ENCODE results near the gene GALR1. TPM values are rescaled to one million over a fixed set of nuclear protein-coding genes. Genes with fewer than 3 reads are reported as not detected.

The GALR1 gene
- total and polyA plus RNA-seq, 8 donors, result under 0.01 to 1.8 (median 0.30) TPM; not detected in 4

DNA sequence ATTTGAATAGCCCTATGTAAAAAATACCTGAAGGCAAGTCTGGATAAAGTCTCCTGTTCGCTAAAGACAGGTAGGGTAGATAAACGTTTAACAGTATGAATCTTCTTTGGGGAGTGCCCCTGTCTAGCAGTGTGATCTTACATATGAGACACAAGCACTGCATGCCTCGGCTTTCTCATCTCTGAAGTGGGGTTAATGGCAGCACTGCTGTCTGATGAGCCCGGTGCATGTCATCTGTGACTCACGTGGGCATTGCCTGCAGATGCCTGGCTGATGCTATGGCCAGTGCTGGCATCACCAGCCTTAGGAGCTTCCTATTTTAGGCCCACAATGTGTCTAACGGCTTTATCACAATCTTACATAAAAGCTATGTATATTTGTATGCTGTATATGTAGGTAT lies 50.1 kb downstream of the GALR1 start:
- DNase-seq, result no peak
- Histone ChIP-seq H3K27ac (no peak overlapping the region), H3K36me3 (no peaks in the 10 kb centered on the region), H3K27me3 (peaks cover 0 to 20% (median 0%) of the 10 kb centered on the region in 3 donors), H3K9me3 (no peaks in the 10 kb centered on the region), H3K4me3 (no peak overlapping the region), H3K4me1 (no peaks in the 10 kb centered on the region)
- TF ChIP-seq, protein P1, sequence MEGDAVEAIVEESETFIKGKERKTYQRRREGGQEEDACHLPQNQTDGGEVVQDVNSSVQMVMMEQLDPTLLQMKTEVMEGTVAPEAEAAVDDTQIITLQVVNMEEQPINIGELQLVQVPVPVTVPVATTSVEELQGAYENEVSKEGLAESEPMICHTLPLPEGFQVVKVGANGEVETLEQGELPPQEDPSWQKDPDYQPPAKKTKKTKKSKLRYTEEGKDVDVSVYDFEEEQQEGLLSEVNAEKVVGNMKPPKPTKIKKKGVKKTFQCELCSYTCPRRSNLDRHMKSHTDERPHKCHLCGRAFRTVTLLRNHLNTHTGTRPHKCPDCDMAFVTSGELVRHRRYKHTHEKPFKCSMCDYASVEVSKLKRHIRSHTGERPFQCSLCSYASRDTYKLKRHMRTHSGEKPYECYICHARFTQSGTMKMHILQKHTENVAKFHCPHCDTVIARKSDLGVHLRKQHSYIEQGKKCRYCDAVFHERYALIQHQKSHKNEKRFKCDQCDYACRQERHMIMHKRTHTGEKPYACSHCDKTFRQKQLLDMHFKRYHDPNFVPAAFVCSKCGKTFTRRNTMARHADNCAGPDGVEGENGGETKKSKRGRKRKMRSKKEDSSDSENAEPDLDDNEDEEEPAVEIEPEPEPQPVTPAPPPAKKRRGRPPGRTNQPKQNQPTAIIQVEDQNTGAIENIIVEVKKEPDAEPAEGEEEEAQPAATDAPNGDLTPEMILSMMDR (IDR thresholded peaks at IDR 0.05), result no peak
- no peak for TF ChIP-seq POLR2A (IDR thresholded peaks at IDR 0.05)
- no peak for TF ChIP-seq EP300 (IDR thresholded peaks at IDR 0.05)
- TF ChIP-seq POLR2AphosphoS5 (IDR thresholded peaks at IDR 0.05), result no peak
- WGBS, 5 donors, result 69 to 89% (median 78%) methylated on average over 6 of the region's 6 CpGs
- intact Hi-C loops (cut with DNase I; ENCODE audit: low total_unique reads), result no loop called here

DNA sequence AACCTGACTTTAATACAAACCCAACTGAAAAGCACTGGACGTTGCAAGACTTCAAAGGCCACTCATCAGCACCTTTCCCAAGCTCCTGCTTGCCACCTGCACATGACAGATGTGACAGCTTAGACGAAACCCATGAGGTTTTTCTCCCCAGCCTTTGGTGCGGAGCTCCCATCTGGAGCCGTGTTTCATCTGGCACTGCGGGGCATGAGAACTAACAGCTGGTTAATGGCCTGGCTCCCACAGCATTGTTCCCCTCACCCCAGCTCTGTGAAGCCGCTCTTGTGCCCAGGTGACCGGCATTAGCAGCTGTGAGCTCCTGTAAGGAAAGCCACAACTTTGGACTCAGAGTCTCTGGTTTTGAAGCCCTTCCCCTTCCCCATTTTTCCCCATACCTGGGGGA lies 50.9 kb downstream of the GALR1 start:
- 51 to 67% (median 64%) methylated on average over 6 to 7 of the region's 7 CpGs for WGBS, 5 donors
- TF ChIP-seq POLR2A (IDR thresholded peaks at IDR 0.05) (no peak), EP300 (IDR thresholded peaks at IDR 0.05) (no peak), POLR2AphosphoS5 (IDR thresholded peaks at IDR 0.05) (no peak)
- TF ChIP-seq, protein P1 (IDR thresholded peaks at IDR 0.05), result no peak
- intact Hi-C loops (cut with DNase I; ENCODE audit: low total_unique reads), result no loop called here
- no peaks in the 10 kb centered on the region for H3K4me1 ChIP-seq
- H3K27ac ChIP-seq, result no peak overlapping the region
- DNase-seq, result peak in 1 of 2 donors; percentile 72
- no peaks in the 10 kb centered on the region for H3K9me3 ChIP-seq
- H3K27me3 ChIP-seq, result peaks cover 0 to 20% (median 0%) of the 10 kb centered on the region in 3 donors
- no peaks in the 10 kb centered on the region for H3K36me3 ChIP-seq
- H3K4me3 ChIP-seq, result no peak overlapping the region

DNA sequence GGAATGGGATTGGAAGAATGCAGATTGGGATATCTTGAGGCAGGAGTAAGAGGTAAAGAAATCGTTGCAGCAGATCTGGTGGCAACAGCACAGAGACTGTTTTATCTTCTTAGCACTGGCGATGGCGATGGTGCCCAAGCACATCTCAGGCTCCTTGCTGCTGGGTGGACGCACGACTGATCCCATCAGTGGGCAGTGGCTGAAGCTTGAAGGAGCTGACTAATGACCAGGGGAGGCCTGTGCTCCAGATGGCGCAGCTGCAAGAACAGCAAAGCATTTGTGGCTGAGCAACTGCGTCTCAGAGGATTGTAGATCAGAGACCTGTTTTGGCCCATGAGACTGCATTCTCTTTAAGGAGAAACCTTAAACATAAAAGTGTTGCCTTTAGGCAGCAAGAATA lies 54.6 kb downstream of the GALR1 start:
- intact Hi-C loops (cut with DNase I; ENCODE audit: low total_unique reads), result no loop called here
- no peaks in the 10 kb centered on the region for H3K9me3 ChIP-seq
- TF ChIP-seq EP300 (IDR thresholded peaks at IDR 0.05), result no peak
- no peak overlapping the region for H3K4me3 ChIP-seq
- no peak overlapping the region for H3K27ac ChIP-seq
- H3K36me3 ChIP-seq, result no peaks in the 10 kb centered on the region
- DNase-seq, result no peak
- peaks cover 0 to 15% (median 0%) of the 10 kb centered on the region in 3 donors for H3K27me3 ChIP-seq
- no peaks in the 10 kb centered on the region for H3K4me1 ChIP-seq
- 78 to 86% (median 85%) methylated on average over 7 of the region's 7 CpGs for WGBS, 5 donors

DNA sequence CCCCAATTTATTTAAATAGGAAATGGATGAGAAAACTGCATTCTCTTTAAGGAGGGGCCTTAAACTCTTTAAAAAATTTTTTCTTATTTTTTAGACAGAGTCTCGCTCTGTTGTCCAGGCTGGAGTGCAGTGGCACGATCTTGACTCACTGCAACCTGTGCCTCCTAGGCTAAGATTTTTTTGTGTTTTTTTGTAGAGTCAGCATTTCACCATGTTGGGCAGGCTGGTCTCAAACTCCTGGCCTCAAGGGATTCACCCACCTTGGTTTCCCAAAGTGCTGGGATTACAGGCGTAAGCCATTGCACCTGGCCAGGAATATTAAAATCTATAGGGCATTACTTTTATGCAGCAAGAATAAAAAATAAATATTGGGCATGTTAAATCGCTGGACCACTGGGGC lies 56.0 kb downstream of the GALR1 start:
- H3K27me3 ChIP-seq, result peaks cover 0 to 6% (median 0%) of the 10 kb centered on the region in 3 donors
- no peak for DNase-seq
- no peak overlapping the region for H3K4me3 ChIP-seq
- TF ChIP-seq, protein P1 (IDR thresholded peaks at IDR 0.05), result no peak
- no peak for TF ChIP-seq POLR2AphosphoS5 (IDR thresholded peaks at IDR 0.05)
- no peaks in the 10 kb centered on the region for H3K4me1 ChIP-seq
- no peak overlapping the region for H3K27ac ChIP-seq
- intact Hi-C loops (cut with DNase I; ENCODE audit: low total_unique reads), result no loop called here
- 91 to 98% (median 93%) methylated on average over 4 of the region's 4 CpGs for WGBS, 5 donors
- no peaks in the 10 kb centered on the region for H3K36me3 ChIP-seq
- H3K9me3 ChIP-seq, result no peaks in the 10 kb centered on the region

DNA sequence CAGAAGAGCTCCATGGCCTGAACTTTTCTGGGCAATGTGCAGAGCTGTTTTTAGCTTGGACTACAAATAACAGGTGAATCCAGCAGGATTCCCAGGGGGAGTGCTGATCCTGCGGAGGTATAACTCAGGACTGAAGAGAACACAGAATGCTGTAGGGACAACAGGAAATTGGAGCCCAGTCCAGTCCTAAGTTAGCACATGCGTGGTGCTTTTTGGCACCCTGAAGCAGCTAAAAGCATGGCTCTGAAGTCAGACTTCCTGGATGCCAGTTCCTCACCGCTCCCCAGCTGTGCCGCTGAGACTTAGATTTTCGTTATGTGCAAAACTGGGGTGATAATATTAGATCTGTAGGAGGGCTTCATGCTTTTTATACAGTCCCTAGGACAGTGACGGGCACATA lies 58.6 kb downstream of the GALR1 start:
- intact Hi-C loops (cut with DNase I; ENCODE audit: low total_unique reads), result no loop called here
- Histone ChIP-seq H3K4me1 (no peaks in the 10 kb centered on the region), H3K27me3 (peaks cover 0 to 3% (median 0%) of the 10 kb centered on the region in 3 donors), H3K9me3 (no peaks in the 10 kb centered on the region), H3K27ac (no peak overlapping the region), H3K4me3 (no peak overlapping the region), H3K36me3 (no peaks in the 10 kb centered on the region)
- WGBS, 5 donors, result 73 to 81% (median 77%) methylated on average over 6 of the region's 6 CpGs
- TF ChIP-seq POLR2A (IDR thresholded peaks at IDR 0.05), result no peak
- no peak for TF ChIP-seq POLR2AphosphoS5 (IDR thresholded peaks at IDR 0.05)
- TF ChIP-seq EP300 (IDR thresholded peaks at IDR 0.05), result no peak
- TF ChIP-seq, protein P1 (IDR thresholded peaks at IDR 0.05), result no peak
- DNase-seq, result no peak

All from stomach (tissue), 9 donors.